HG03095 (cell line): ENCODE measurements around the gene INAFM1.
"Not testable (repeated sequence)": the region's sequence is repeated elsewhere in the genome, so short reads cannot be mapped to it uniquely, and the experiment has no call there.

Experiments
- ATAC-seq: cut with Tn5 transposase; IDR thresholded peaks from one replicate; pipeline ENCODE4 v1.9.1; 2021; ENCODE audit warnings: moderate library complexity; ENCODE audit not compliant: unreplicated experiment

Gene INAFM1

GRCh38 chr19:47267350-47267759, 7.3 kb upstream of the INAFM1 start:
- no peak for ATAC-seq

GRCh38 chr19:47268028-47268427, 6.7 kb upstream of the INAFM1 start:
- ATAC-seq = no peak

GRCh38 chr19:47269596-47269995, 5.1 kb upstream of the INAFM1 start:
- no peak for ATAC-seq

GRCh38 chr19:47270408-47270807, 4.3 kb upstream of the INAFM1 start:
- no peak for ATAC-seq

- no peak for ATAC-seq
Observed at GRCh38 chr19:47271949-47272348, 2.7 kb upstream of the INAFM1 start.

- ATAC-seq = peak; percentile 1
Observed at GRCh38 chr19:47272448-47273312, 2.0 kb upstream of the INAFM1 start.

- ATAC-seq = peak; percentile 54
Observed at GRCh38 chr19:47273313-47274070, 1.2 kb upstream of the INAFM1 start.

GRCh38 chr19:47274891-47275761, 441 bp downstream of the INAFM1 start:
- ATAC-seq = peak; percentile 15

- ATAC-seq = no peak
Observed at GRCh38 chr19:47275791-47276461, 1.2 kb downstream of the INAFM1 start.

GRCh38 chr19:47276513-47276912, 1.8 kb downstream of the INAFM1 start:
- ATAC-seq = not testable (repeated sequence)

- no peak for ATAC-seq
Observed at GRCh38 chr19:47280183-47280797, 5.6 kb downstream of the INAFM1 start.

GRCh38 chr19:47283405-47284059, 8.8 kb downstream of the INAFM1 start:
- ATAC-seq = no peak

- ATAC-seq = no peak
Observed at GRCh38 chr19:47284324-47284899, 9.7 kb downstream of the INAFM1 start.

GRCh38 chr19:47296036-47296435, 21.4 kb downstream of the INAFM1 start:
- ATAC-seq = no peak

GRCh38 chr19:47300867-47301266, 26.2 kb downstream of the INAFM1 start:
- ATAC-seq = not testable (repeated sequence)

- no peak for ATAC-seq
Observed at GRCh38 chr19:47302249-47302648, 27.6 kb downstream of the INAFM1 start.

GRCh38 chr19:47303966-47304365, 29.3 kb downstream of the INAFM1 start:
- no peak for ATAC-seq

- no peak for ATAC-seq
Observed at GRCh38 chr19:47305309-47305751, 30.6 kb downstream of the INAFM1 start.

GRCh38 chr19:47306303-47306702, 31.6 kb downstream of the INAFM1 start:
- ATAC-seq = no peak
